Measurements from ENCODE around the gene C6orf118. TPM values are rescaled to one million over a fixed set of nuclear protein-coding genes. Genes with fewer than 3 reads are reported as not detected.

The C6orf118 gene
- total and polyA plus RNA-seq, 8 donors: 0.31 to 1.3 TPM; not detected in 6

DNA sequence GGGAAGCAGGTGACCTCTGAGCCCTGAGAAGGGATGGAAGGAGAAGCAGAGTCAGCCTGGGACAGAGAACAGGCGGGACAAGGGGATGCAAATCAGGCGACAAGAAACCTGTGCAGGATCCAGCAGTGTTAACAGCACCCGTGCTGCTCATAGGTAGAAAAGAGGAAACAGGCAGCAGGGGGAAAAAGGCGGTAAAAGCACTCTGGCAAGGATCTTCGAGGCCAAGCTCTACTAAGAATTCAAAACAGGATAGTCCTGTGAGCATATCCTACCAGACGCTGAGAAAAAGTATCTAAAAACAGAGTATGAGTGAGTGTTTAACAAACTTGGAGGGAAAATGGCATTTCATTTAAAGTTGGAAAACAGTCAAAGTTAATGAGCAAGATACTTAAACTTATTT lies 16.7 kb downstream of the C6orf118 start:
- DNase-seq: no peak
- Histone ChIP-seq H3K9me3 (peaks cover 0 to 5% (median 0%) of the 10 kb centered on the region in 4 donors), H3K27ac (no peak overlapping the region), H3K4me3 (no peak overlapping the region), H3K4me1 (no peaks in the 10 kb centered on the region), H3K27me3 (no peaks in the 10 kb centered on the region), H3K36me3 (no peaks in the 10 kb centered on the region)
- TF ChIP-seq POLR2AphosphoS5 (IDR thresholded peaks at IDR 0.05): no peak
- no peak for TF ChIP-seq POLR2A (IDR thresholded peaks at IDR 0.05)
- TF ChIP-seq EP300 (IDR thresholded peaks at IDR 0.05): no peak
- TF ChIP-seq, protein P1, sequence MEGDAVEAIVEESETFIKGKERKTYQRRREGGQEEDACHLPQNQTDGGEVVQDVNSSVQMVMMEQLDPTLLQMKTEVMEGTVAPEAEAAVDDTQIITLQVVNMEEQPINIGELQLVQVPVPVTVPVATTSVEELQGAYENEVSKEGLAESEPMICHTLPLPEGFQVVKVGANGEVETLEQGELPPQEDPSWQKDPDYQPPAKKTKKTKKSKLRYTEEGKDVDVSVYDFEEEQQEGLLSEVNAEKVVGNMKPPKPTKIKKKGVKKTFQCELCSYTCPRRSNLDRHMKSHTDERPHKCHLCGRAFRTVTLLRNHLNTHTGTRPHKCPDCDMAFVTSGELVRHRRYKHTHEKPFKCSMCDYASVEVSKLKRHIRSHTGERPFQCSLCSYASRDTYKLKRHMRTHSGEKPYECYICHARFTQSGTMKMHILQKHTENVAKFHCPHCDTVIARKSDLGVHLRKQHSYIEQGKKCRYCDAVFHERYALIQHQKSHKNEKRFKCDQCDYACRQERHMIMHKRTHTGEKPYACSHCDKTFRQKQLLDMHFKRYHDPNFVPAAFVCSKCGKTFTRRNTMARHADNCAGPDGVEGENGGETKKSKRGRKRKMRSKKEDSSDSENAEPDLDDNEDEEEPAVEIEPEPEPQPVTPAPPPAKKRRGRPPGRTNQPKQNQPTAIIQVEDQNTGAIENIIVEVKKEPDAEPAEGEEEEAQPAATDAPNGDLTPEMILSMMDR (IDR thresholded peaks at IDR 0.05): no peak
- 76 to 82% (median 81%) methylated on average over 6 of the region's 6 CpGs for WGBS, 5 donors
- intact Hi-C loops (cut with DNase I; ENCODE audit: low total_unique reads): no loop called here

DNA sequence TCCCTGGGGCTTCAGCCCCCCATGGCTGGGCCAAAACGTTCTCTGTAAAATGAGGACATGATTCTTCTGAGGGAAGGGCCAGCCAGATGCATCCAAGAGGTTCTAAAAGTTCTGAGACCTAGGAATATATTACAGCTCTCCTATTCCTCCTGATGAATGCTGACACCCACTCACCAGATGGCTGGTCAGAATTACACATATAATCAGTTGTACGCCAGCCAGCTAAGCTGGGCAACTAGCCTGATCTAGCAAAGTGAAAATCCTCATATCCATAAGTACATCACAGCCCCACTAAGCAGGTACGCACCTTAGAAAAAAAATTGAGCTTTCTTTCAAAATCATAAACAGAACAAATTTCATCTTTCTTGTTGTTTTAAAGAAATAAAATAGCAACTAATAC lies 34.8 kb downstream of the C6orf118 start:
- Histone ChIP-seq H3K4me1 (no peaks in the 10 kb centered on the region), H3K27me3 (no peaks in the 10 kb centered on the region), H3K27ac (no peak overlapping the region), H3K4me3 (no peak overlapping the region), H3K36me3 (no peaks in the 10 kb centered on the region), H3K9me3 (no peaks in the 10 kb centered on the region)
- no peak for DNase-seq
- WGBS, 5 donors: 70 to 81% (median 77%) methylated on average over 3 of the region's 3 CpGs
- intact Hi-C loops (cut with DNase I; ENCODE audit: low total_unique reads): no loop called here
- TF ChIP-seq, protein P1 (IDR thresholded peaks at IDR 0.05): no peak
- TF ChIP-seq POLR2AphosphoS5 (IDR thresholded peaks at IDR 0.05) (no peak), POLR2A (IDR thresholded peaks at IDR 0.05) (no peak), EP300 (IDR thresholded peaks at IDR 0.05) (no peak)

DNA sequence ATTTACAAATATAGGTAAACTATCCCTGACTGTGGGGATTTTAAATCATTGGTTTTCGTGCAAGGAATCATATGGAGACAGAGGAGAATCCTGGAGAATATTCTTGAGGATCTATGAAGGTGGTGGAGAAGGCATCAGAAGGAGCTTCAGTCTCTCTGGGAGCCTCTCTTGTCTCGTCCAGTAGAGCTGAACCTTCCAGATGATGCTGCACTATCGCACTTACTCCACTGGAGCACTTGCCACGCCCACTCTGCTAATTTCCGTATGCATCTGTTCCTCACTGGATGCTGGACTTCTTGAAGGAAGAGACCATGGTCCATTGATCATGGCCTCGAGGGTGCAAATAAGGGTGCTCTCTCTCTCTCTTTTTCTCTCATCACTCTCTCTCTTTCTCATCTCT lies 36.8 kb downstream of the C6orf118 start:
- no peaks in the 10 kb centered on the region for H3K36me3 ChIP-seq
- WGBS, 5 donors: 66 to 79% (median 72%) methylated on average over 6 of the region's 6 CpGs

DNA sequence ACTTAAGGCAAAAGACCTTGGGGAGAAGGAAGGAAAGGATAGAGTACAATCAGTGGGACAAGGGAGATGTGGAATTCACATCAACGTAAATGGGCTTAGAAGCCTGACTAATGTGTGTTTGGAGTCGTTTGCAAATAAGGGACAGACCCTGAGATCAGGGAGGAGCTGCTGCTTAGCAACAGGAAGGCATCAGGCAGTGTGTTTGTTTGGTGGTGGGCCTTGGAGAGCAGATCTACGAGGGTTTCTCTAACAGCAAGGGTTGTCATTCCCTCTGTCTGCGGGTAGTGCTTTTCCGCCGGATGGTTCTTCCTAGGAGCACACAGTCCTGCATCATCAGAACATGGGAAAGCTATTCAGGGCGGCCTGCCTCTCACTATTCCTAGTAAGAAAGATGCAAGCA lies 40.4 kb downstream of the C6orf118 start:
- 45 to 57% (median 48%) methylated on average over 7 of the region's 7 CpGs for WGBS, 5 donors
- no peak for TF ChIP-seq POLR2AphosphoS5 (IDR thresholded peaks at IDR 0.05)
- no peak for TF ChIP-seq EP300 (IDR thresholded peaks at IDR 0.05)
- TF ChIP-seq POLR2A (IDR thresholded peaks at IDR 0.05): no peak
- TF ChIP-seq, protein P1 (IDR thresholded peaks at IDR 0.05): no peak
- intact Hi-C loops (cut with DNase I; ENCODE audit: low total_unique reads): no loop called here

More for the DNA sequence above, 36.8 kb downstream of the C6orf118 start:
- H3K27ac ChIP-seq: no peak overlapping the region
- no peak overlapping the region for H3K4me3 ChIP-seq
- H3K27me3 ChIP-seq: no peaks in the 10 kb centered on the region
- no peaks in the 10 kb centered on the region for H3K9me3 ChIP-seq
- TF ChIP-seq POLR2A (IDR thresholded peaks at IDR 0.05) (no peak), EP300 (IDR thresholded peaks at IDR 0.05) (no peak), POLR2AphosphoS5 (IDR thresholded peaks at IDR 0.05) (no peak)
- TF ChIP-seq, protein P1 (IDR thresholded peaks at IDR 0.05): no peak
- H3K4me1 ChIP-seq: no peaks in the 10 kb centered on the region
- intact Hi-C loops (cut with DNase I; ENCODE audit: low total_unique reads): no loop called here
- DNase-seq: no peak

More for the DNA sequence above, 40.4 kb downstream of the C6orf118 start:
- no peak for DNase-seq
- no peak overlapping the region for H3K4me3 ChIP-seq
- H3K9me3 ChIP-seq: peaks cover 0 to 5% (median 0%) of the 10 kb centered on the region in 4 donors
- H3K4me1 ChIP-seq: no peaks in the 10 kb centered on the region
- H3K27me3 ChIP-seq: no peaks in the 10 kb centered on the region
- no peaks in the 10 kb centered on the region for H3K36me3 ChIP-seq
- H3K27ac ChIP-seq: no peak overlapping the region

Measured in stomach (tissue), 9 donors.